Ishikawa (cell line): ENCODE measurements around the gene ZNF428.

Experiments used
- CEBPB ChIP-seq: IDR thresholded peaks from 2 replicates; pipeline ENCODE4 v1.6.1; 2012
- CREB1 ChIP-seq: IDR thresholded peaks from 2 replicates; pipeline ENCODE4 v1.6.1; 2012; ENCODE audit warnings: low read depth
- EGR1 ChIP-seq: IDR thresholded peaks from 2 replicates; pipeline ENCODE4 v1.6.1; 2012
- EP300 ChIP-seq: IDR thresholded peaks from 2 replicates; pipeline ENCODE4 v1.6.1; 2012; ENCODE audit warnings: borderline replicate concordance
- FOXM1 ChIP-seq: IDR thresholded peaks from 2 replicates; pipeline ENCODE4 v1.6.1; 2012; ENCODE audit warnings: low read depth, borderline replicate concordance
- MAX ChIP-seq: IDR thresholded peaks from 2 replicates; pipeline ENCODE4 v1.6.1; 2012
- NFIC ChIP-seq: IDR thresholded peaks from 2 replicates; pipeline ENCODE4 v1.6.1; 2012
- RAD21 ChIP-seq: IDR thresholded peaks from 2 replicates; pipeline ENCODE4 v1.6.1; 2012; ENCODE audit warnings: low read depth
- TAF1 ChIP-seq: IDR thresholded peaks from 2 replicates; pipeline ENCODE4 v1.6.1; 2012; ENCODE audit warnings: low read depth, mild to moderate bottlenecking
- TCF12 ChIP-seq: IDR thresholded peaks from 2 replicates; pipeline ENCODE4 v1.6.1; 2012; ENCODE audit warnings: low read depth
- TEAD4 ChIP-seq: IDR thresholded peaks from 2 replicates; pipeline ENCODE4 v1.6.1; 2012
- YY1 ChIP-seq: IDR thresholded peaks from 2 replicates; pipeline ENCODE4 v1.6.1; 2012; ENCODE audit warnings: low read depth
- ZBTB7A ChIP-seq: IDR thresholded peaks from 2 replicates; pipeline ENCODE4 v1.6.1; 2012; ENCODE audit warnings: low read depth
- TF ChIP-seq, protein P1 (sequence below): IDR thresholded peaks from 2 replicates; pipeline ENCODE4 v1.6.1; 2012
- TF ChIP-seq, protein P2 (sequence below): IDR thresholded peaks from 2 replicates; pipeline ENCODE4 v1.6.1; 2012; ENCODE audit warnings: low read depth, mild to moderate bottlenecking

ZNF428 gene

GRCh38 chr19:43658494-43658893 is 39.1 kb upstream of the ZNF428 start:
- TF ChIP-seq CEBPB, result no peak
- no peak for TF ChIP-seq MAX
- TF ChIP-seq TCF12, result no peak
- TF ChIP-seq TAF1, result no peak
- no peak for TF ChIP-seq NFIC
- no peak for TF ChIP-seq YY1
- no peak for TF ChIP-seq EGR1
- TF ChIP-seq FOXM1, result no peak
- TF ChIP-seq RAD21, result no peak
- TF ChIP-seq CREB1, result no peak
- TF ChIP-seq TEAD4, result no peak
- no peak for TF ChIP-seq EP300
- no peak for TF ChIP-seq ZBTB7A
- TF ChIP-seq, protein P1, sequence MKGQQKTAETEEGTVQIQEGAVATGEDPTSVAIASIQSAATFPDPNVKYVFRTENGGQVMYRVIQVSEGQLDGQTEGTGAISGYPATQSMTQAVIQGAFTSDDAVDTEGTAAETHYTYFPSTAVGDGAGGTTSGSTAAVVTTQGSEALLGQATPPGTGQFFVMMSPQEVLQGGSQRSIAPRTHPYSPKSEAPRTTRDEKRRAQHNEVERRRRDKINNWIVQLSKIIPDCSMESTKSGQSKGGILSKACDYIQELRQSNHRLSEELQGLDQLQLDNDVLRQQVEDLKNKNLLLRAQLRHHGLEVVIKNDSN, result no peak
- TF ChIP-seq, protein P2, sequence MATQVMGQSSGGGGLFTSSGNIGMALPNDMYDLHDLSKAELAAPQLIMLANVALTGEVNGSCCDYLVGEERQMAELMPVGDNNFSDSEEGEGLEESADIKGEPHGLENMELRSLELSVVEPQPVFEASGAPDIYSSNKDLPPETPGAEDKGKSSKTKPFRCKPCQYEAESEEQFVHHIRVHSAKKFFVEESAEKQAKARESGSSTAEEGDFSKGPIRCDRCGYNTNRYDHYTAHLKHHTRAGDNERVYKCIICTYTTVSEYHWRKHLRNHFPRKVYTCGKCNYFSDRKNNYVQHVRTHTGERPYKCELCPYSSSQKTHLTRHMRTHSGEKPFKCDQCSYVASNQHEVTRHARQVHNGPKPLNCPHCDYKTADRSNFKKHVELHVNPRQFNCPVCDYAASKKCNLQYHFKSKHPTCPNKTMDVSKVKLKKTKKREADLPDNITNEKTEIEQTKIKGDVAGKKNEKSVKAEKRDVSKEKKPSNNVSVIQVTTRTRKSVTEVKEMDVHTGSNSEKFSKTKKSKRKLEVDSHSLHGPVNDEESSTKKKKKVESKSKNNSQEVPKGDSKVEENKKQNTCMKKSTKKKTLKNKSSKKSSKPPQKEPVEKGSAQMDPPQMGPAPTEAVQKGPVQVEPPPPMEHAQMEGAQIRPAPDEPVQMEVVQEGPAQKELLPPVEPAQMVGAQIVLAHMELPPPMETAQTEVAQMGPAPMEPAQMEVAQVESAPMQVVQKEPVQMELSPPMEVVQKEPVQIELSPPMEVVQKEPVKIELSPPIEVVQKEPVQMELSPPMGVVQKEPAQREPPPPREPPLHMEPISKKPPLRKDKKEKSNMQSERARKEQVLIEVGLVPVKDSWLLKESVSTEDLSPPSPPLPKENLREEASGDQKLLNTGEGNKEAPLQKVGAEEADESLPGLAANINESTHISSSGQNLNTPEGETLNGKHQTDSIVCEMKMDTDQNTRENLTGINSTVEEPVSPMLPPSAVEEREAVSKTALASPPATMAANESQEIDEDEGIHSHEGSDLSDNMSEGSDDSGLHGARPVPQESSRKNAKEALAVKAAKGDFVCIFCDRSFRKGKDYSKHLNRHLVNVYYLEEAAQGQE, result no peak

- no peak for TF ChIP-seq FOXM1
- no peak for TF ChIP-seq YY1
- TF ChIP-seq TAF1, result no peak
- no peak for TF ChIP-seq CEBPB
- no peak for TF ChIP-seq MAX
- no peak for TF ChIP-seq RAD21
- TF ChIP-seq, protein P1, result no peak
- TF ChIP-seq NFIC, result no peak
- no peak for TF ChIP-seq TCF12
- no peak for TF ChIP-seq CREB1
- TF ChIP-seq, protein P2, result no peak
- no peak for TF ChIP-seq EP300
- no peak for TF ChIP-seq EGR1
- TF ChIP-seq TEAD4, result no peak
- TF ChIP-seq ZBTB7A, result no peak
Observed at GRCh38 chr19:43658001-43658400, 38.6 kb upstream of the ZNF428 start.

DNA sequence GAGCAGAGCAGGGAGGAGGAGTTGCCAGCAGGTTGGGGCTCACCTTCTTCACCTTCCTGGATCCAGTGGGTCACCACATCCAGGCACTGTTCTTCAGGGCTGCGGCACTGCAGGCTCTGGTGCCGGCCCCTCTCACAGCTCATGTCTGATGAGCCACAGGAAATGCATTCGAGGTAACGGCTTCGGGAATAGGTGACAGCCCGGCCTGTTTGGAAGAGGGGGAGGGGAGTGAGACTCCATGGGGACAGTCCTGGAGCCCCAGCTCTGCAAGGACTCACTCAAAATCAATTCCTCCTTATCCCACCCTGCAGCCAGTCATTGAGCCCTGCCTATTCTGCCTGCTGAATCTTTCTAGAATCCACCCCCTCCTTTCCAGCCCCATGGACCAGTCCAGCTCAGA is 37.0 kb upstream of the ZNF428 start:
- no peak for TF ChIP-seq MAX
- no peak for TF ChIP-seq CEBPB

- no peak for TF ChIP-seq MAX
- TF ChIP-seq TCF12, result no peak
- TF ChIP-seq CREB1, result no peak
- TF ChIP-seq CEBPB, result no peak
- no peak for TF ChIP-seq TEAD4
- TF ChIP-seq, protein P1, result no peak
- TF ChIP-seq RAD21, result no peak
- TF ChIP-seq, protein P2, result no peak
- no peak for TF ChIP-seq NFIC
- TF ChIP-seq YY1, result no peak
- no peak for TF ChIP-seq EGR1
- TF ChIP-seq TAF1, result no peak
- no peak for TF ChIP-seq ZBTB7A
- TF ChIP-seq FOXM1, result no peak
- no peak for TF ChIP-seq EP300
Observed at GRCh38 chr19:43652546-43652874, 33.1 kb upstream of the ZNF428 start.
